Colonic mucosa (tissue), 4 donors: Measurements from ENCODE around the gene LRIT3. TPM values are rescaled to one million over a fixed set of nuclear protein-coding genes. Genes with fewer than 3 reads are reported as not detected.
"Not testable (repeated sequence)": the region's sequence is repeated elsewhere in the genome, so short reads cannot be mapped to it uniquely, and the experiment has no call there.

Experiments
- DNase-seq: peaks from one replicate; pipeline ENCODE4 v3.0.0-alpha.2; 2020
- H3K27ac ChIP-seq: fragments of 200-600 bp; one replicate; pipeline ENCODE4 v1.8.0; 2021
- H3K27me3 ChIP-seq: fragments of 200-600 bp; one replicate; pipeline ENCODE4 v1.8.0; 2021
- H3K36me3 ChIP-seq: fragments of 200-600 bp; one replicate; pipeline ENCODE4 v1.8.0; 2021
- H3K4me1 ChIP-seq: fragments of 200-600 bp; one replicate; pipeline ENCODE4 v1.8.0; 2021; ENCODE audit warnings: mild to moderate bottlenecking
- H3K4me3 ChIP-seq: fragments of 200-600 bp; one replicate; pipeline ENCODE4 v1.8.0; 2021
- H3K9ac ChIP-seq, 2 donors: one replicate each; pipeline ENCODE4 v1.7.0; 2013; ENCODE audit warnings: control low read depth in 2 of 2, low read depth in 2 of 2, low read length in 2 of 2
- H3K9me3 ChIP-seq: fragments of 200-600 bp; one replicate; pipeline ENCODE4 v1.8.0; 2021
- CTCF ChIP-seq: fragments of 200-600 bp; IDR thresholded peaks from one replicate; pipeline ENCODE4 v1.8.0; 2022; ENCODE audit warnings: antibody characterized with exemption, mild to moderate bottlenecking
- intact Hi-C: fragments of 100-400 bp; cut with DNase I; formaldehyde crosslinking; loops from one replicate; pipeline ENCODE4 v1.14.1; 2022
- total RNA-seq, 2 donors: library from RNA; stranded (reverse); fragmentation: NEBNext Ultra II Directional in 1 of 2; extraction: Animal tissue kit (Norgen Biotek cat#: 25700) in 1 of 2; gene quantifications; one replicate each; pipeline ENCODE4 v1.2.1, GENCODE V29; 2021
- donor health status: healthy.
- donor health status: DM: no; HTN: no; CAD: no.
- donor health status: DM: no; HTN: no; CAD: no.

The LRIT3 gene
- total RNA-seq, 2 donors from 2014 or later, result 0.15 TPM; not detected in 1

GRCh38 chr4:109872065-109872464, 24.2 kb downstream of the LRIT3 start:
- intact Hi-C loops, result no loop called here
- no peaks in the 10 kb centered on the region for H3K36me3 ChIP-seq
- no peak for TF ChIP-seq CTCF

GRCh38 chr4:109872950-109873656, 25.2 kb downstream of the LRIT3 start:
- Histone ChIP-seq H3K36me3 (no peaks in the 10 kb centered on the region), H3K9ac (no peak overlapping the region), H3K4me3 (no peak overlapping the region), H3K9me3 (no peaks in the 10 kb centered on the region), H3K4me1 (no peaks in the 10 kb centered on the region), H3K27ac (no peak overlapping the region), H3K27me3 (no peaks in the 10 kb centered on the region)
- intact Hi-C loops, result no loop called here
- TF ChIP-seq CTCF, result no peak
- DNase-seq, result no peak

More at GRCh38 chr4:109872065-109872464, 24.2 kb downstream of the LRIT3 start:
- Histone ChIP-seq H3K9me3 (no peaks in the 10 kb centered on the region), H3K27ac (no peak overlapping the region), H3K9ac (no peak overlapping the region), H3K4me1 (no peaks in the 10 kb centered on the region), H3K27me3 (no peaks in the 10 kb centered on the region), H3K4me3 (no peak overlapping the region)
- DNase-seq, result no peak

GRCh38 chr4:109873791-109874514, 26.0 kb downstream of the LRIT3 start:
- Histone ChIP-seq H3K27me3 (no peaks in the 10 kb centered on the region), H3K9me3 (no peaks in the 10 kb centered on the region), H3K9ac (no peak overlapping the region), H3K27ac (no peak overlapping the region), H3K4me3 (no peak overlapping the region), H3K4me1 (no peaks in the 10 kb centered on the region), H3K36me3 (no peaks in the 10 kb centered on the region)
- no peak for TF ChIP-seq CTCF
- no peak for DNase-seq
- intact Hi-C loops, result no loop called here

GRCh38 chr4:109875106-109875505, 27.2 kb downstream of the LRIT3 start:
- intact Hi-C loops, result no loop called here
- no peaks in the 10 kb centered on the region for H3K27me3 ChIP-seq
- H3K4me1 ChIP-seq, result no peaks in the 10 kb centered on the region
- no peak for TF ChIP-seq CTCF
- no peak for DNase-seq
- no peaks in the 10 kb centered on the region for H3K9me3 ChIP-seq
- no peaks in the 10 kb centered on the region for H3K36me3 ChIP-seq
- H3K27ac ChIP-seq, result no peak overlapping the region
- no peak overlapping the region for H3K9ac ChIP-seq
- H3K4me3 ChIP-seq, result no peak overlapping the region

- H3K27ac ChIP-seq, intact Hi-C loops, H3K4me3 ChIP-seq: not testable (repeated sequence)
Measured at GRCh38 chr4:109875553-109875952, 27.6 kb downstream of the LRIT3 start.

More at GRCh38 chr4:109875553-109875952, 27.6 kb downstream of the LRIT3 start:
- not testable (repeated sequence) for DNase-seq, H3K4me1 ChIP-seq, H3K9me3 ChIP-seq, H3K9ac ChIP-seq, H3K36me3 ChIP-seq, H3K27me3 ChIP-seq
